OCI-LY3 (cell line): Measurements from ENCODE around the gene HNF1B.
A peak's percentile ranks its signal among the peaks of the same experiment; 100 is the strongest.

Experiments used
- H2AFZ ChIP-seq: fragments of 200-600, 300-600 bp; shearing (Covaris generic); 2 replicates; pipeline ENCODE4 v1.6.0; 2014; ENCODE audit warnings: antibody characterized with exemption, low read depth, low read length
- H3K27ac ChIP-seq: fragments of 200-600, 300-600 bp; sonication (generic); 2 replicates; pipeline ENCODE4 v1.5.1; 2014; ENCODE audit warnings: mild to moderate bottlenecking, low read length, moderate library complexity, mixed read lengths
- H3K27me3 ChIP-seq: fragments of 200-600, 300-600 bp; sonication (generic); 2 replicates; pipeline ENCODE4 v1.6.1; 2014; ENCODE audit warnings: low read depth, low read length, mixed read lengths
- H3K36me3 ChIP-seq: fragments of 200-600, 300-600 bp; sonication (generic); replicated peaks from 2 replicates; pipeline ENCODE3; 2014; ENCODE audit warnings: low read depth, low read length, mixed read lengths
- H3K4me1 ChIP-seq: fragments of 300-600, 200-600 bp; sonication (generic); 2 replicates; pipeline ENCODE4 v1.6.1; 2014; ENCODE audit warnings: low read length, mixed read lengths
- H3K4me2 ChIP-seq: fragments of 200-600, 300-600 bp; sonication (generic); 2 replicates; pipeline ENCODE4 v1.6.1; 2014; ENCODE audit warnings: low read length, mixed read lengths
- H3K4me3 ChIP-seq: fragments of 300-600, 200-600 bp; sonication (generic); 2 replicates; pipeline ENCODE4 v1.5.1; 2014; ENCODE audit warnings: antibody characterized with exemption, mild to moderate bottlenecking, low read length, moderate library complexity
- H3K79me2 ChIP-seq: fragments of 300-600, 200-600 bp; shearing (Covaris generic); 2 replicates; pipeline ENCODE4 v1.6.1; 2014; ENCODE audit warnings: mild to moderate bottlenecking, low read length, mixed read lengths
- H3K9ac ChIP-seq: fragments of 300-600, 200-600 bp; shearing (Covaris generic); 2 replicates; pipeline ENCODE4 v1.6.0; 2014; ENCODE audit warnings: mild to moderate bottlenecking, low read length, moderate library complexity
- H3K9me3 ChIP-seq: fragments of 200-600, 300-600 bp; shearing (Covaris generic); 2 replicates; pipeline ENCODE4 v1.6.1; 2014; ENCODE audit warnings: low read length, mixed read lengths; ENCODE audit not compliant: insufficient read depth
- H4K20me1 ChIP-seq: fragments of 200-600, 300-600 bp; sonication (generic); 2 replicates; pipeline ENCODE4 v1.6.1; 2016; ENCODE audit warnings: low read length, mixed read lengths; ENCODE audit not compliant: insufficient read depth
- CTCF ChIP-seq: fragments of 200-600, 300-600 bp; sonication (generic); IDR thresholded peaks from 2 replicates; pipeline ENCODE4 v1.5.1; 2014; ENCODE audit warnings: antibody characterized with exemption, low read length, low read depth
- EZH2phosphoT487 ChIP-seq: fragments of 200-600 bp; shearing (Covaris generic); IDR thresholded peaks from 2 replicates; pipeline ENCODE4 v1.6.1; 2018; ENCODE audit warnings: antibody characterized with exemption, mixed run types, low read depth

HNF1B gene

GRCh38 chr17:37659925-37660324 is 84.9 kb downstream of the HNF1B start:
- no peak overlapping the region for H3K4me2 ChIP-seq
- H3K27ac ChIP-seq: no peak overlapping the region
- H3K79me2 ChIP-seq: no peaks in the 10 kb centered on the region
- no peak overlapping the region for H3K9ac ChIP-seq
- no peaks in the 10 kb centered on the region for H3K4me1 ChIP-seq
- TF ChIP-seq EZH2phosphoT487 (no peak), CTCF (no peak)
- H2AFZ ChIP-seq: no peak overlapping the region
- H3K36me3 ChIP-seq: no peaks in the 10 kb centered on the region
- H3K4me3 ChIP-seq: no peak overlapping the region
- no peaks in the 10 kb centered on the region for H3K9me3 ChIP-seq
- no peaks in the 10 kb centered on the region for H4K20me1 ChIP-seq
- H3K27me3 ChIP-seq: no peaks in the 10 kb centered on the region; the same call in 1 of the 2 replicates

DNA sequence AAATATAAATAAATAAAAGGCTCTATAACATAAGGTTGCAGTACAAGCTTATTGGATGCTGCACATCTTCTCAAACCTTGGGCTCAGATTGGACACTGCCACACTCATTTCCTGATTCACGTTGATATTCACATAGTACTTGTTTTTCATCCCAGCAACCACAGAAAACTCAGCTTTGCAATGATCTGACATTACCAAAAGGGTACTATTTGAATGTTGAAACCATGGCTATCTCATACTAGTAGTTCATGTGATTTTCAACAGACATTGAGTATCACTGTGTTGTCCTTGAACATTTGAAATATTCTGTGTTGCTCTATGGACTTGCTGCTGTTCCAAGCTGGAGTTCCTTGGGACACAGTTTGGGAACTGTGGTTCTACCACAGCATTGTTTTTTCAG is 87.7 kb downstream of the HNF1B start:
- H3K79me2 ChIP-seq: no peaks in the 10 kb centered on the region
- no peak overlapping the region for H2AFZ ChIP-seq
- H3K4me3 ChIP-seq: no peak overlapping the region
- no peak overlapping the region for H3K4me2 ChIP-seq
- no peak overlapping the region for H3K9ac ChIP-seq
- TF ChIP-seq CTCF (no peak), EZH2phosphoT487 (no peak)
- no peaks in the 10 kb centered on the region for H3K36me3 ChIP-seq
- H3K27ac ChIP-seq: no peak overlapping the region
- no peaks in the 10 kb centered on the region for H4K20me1 ChIP-seq
- no peaks in the 10 kb centered on the region for H3K9me3 ChIP-seq
- H3K27me3 ChIP-seq: no peaks in the 10 kb centered on the region; the same call in none of the 2 replicates
- no peaks in the 10 kb centered on the region for H3K4me1 ChIP-seq

DNA sequence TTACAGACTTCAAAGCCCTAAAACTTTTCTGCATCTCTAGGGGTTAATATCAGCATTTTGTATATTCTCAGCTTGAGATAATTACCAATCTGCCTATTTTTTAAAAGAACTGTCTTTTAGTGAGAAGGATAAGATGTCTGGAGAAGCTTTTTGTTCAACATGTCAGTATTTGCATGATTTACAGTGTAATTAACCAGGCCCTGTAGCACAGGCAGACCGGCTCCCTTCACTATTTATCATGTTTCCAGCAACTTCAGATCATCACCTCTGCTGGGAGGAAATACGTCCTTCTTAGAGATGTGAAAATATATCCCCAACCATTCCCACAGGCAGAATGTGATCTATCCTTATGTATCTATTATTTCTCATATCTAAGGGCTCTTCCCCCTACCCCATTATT is 93.0 kb downstream of the HNF1B start:
- Histone ChIP-seq H2AFZ (no peak overlapping the region), H3K9me3 (no peaks in the 10 kb centered on the region), H3K4me3 (no peak overlapping the region), H3K27me3 (peaks cover 28% of the 10 kb centered on the region), H4K20me1 (no peaks in the 10 kb centered on the region), H3K9ac (no peak overlapping the region), H3K27ac (no peak overlapping the region), H3K79me2 (no peaks in the 10 kb centered on the region), H3K4me2 (no peak overlapping the region), H3K36me3 (no peaks in the 10 kb centered on the region), H3K4me1 (no peaks in the 10 kb centered on the region)
- no peak for TF ChIP-seq CTCF
- TF ChIP-seq EZH2phosphoT487: no peak

DNA sequence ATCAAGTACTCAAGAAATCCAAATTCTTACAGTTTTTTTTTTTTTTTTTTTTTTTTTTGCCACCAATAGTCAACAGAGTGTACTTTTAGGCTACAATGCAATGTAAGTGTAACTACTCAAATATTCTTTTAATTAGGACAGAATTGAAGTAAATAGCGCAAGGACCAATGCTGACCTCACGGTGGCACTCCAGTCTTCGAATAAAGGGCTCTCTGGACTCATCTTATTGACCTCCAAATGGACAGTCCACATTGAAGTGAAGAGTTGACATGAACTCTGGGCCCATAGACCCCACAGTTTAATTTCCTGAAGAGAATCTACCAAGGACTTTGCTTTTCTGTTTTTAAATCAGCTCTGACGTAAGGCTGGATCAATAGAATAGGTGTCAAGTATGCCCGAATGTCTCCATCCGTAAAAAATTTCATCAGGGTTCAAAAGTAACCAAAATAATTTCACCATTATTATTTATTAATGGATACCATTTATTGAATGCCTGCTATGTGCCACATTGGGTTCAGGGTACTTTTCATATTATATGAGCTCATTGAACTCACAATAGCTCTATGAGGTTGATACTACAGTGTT is 94.3 kb downstream of the HNF1B start:
- Histone ChIP-seq H3K27ac (no peak overlapping the region), H3K4me2 (no peak overlapping the region), H3K36me3 (no peaks in the 10 kb centered on the region), H4K20me1 (no peaks in the 10 kb centered on the region), H3K9me3 (no peaks in the 10 kb centered on the region), H3K4me3 (no peak overlapping the region), H2AFZ (no peak overlapping the region), H3K4me1 (no peaks in the 10 kb centered on the region), H3K9ac (no peak overlapping the region), H3K27me3 (peaks cover 39% of the 10 kb centered on the region), H3K79me2 (no peaks in the 10 kb centered on the region)
- TF ChIP-seq CTCF (peak; percentile 68), EZH2phosphoT487 (no peak)
